Kidney (tissue), 14 donors: ENCODE data around the gene DENR. TPM values are rescaled to one million over a fixed set of nuclear protein-coding genes. Genes with fewer than 3 reads are reported as not detected.

Experiments
- DNase-seq, 5 donors: peaks; one replicate each; pipeline ENCODE4 v3.0.0-alpha.2; 2013 to 2020
- FAIRE-seq: peaks from 2 replicates; lab custom pipeline; 2012; peaks lifted over from hg19 to GRCh38; lab: Jason Lieb, UNC
- H3K27ac ChIP-seq, 2 donors: one replicate each; pipeline ENCODE4 v1.7.0; 2013; ENCODE audit warnings: low read depth in 2 of 2, low read length in 2 of 2, inconsistent platforms in 1 of 2
- H3K27me3 ChIP-seq: one replicate; pipeline ENCODE4 v1.7.1; 2013; ENCODE audit warnings: low read length, inconsistent platforms; ENCODE audit not compliant: control insufficient read depth, insufficient read depth
- H3K36me3 ChIP-seq, 3 donors: one replicate each; pipeline versions ENCODE4 v1.7.0 to v1.7.1; 2013; ENCODE audit warnings: low read length in 3 of 3, control low read depth in 1 of 3, inconsistent platforms in 1 of 3; ENCODE audit not compliant: insufficient read depth in 3 of 3, control insufficient read depth in 2 of 3
- H3K4me1 ChIP-seq, 3 donors: one replicate each; pipeline versions ENCODE4 v1.7.0 to v1.7.1; 2013; ENCODE audit warnings: low read length in 3 of 3, inconsistent platforms in 1 of 3, low read depth in 1 of 3; ENCODE audit not compliant: control insufficient read depth in 2 of 3, insufficient read depth in 2 of 3
- H3K4me3 ChIP-seq, 3 donors: one replicate each; pipeline versions ENCODE4 v1.7.0 to v1.8.1; 2013; ENCODE audit warnings: low read length in 3 of 3, control low read depth in 1 of 3, inconsistent platforms in 1 of 3
- H3K9ac ChIP-seq, 3 donors: one replicate each; pipeline versions ENCODE4 v1.7.0 to v1.7.1; 2013; ENCODE audit warnings: low read length in 3 of 3, control low read depth in 1 of 3, inconsistent platforms in 1 of 3
- H3K9me3 ChIP-seq, 3 donors: one replicate each; pipeline versions ENCODE4 v1.7.0 to v1.7.1; 2013; ENCODE audit warnings: low read length in 3 of 3, control low read depth in 1 of 3, inconsistent platforms in 1 of 3; ENCODE audit not compliant: control insufficient read depth in 2 of 3, insufficient read depth in 1 of 3
- CTCF ChIP-seq: IDR thresholded peaks from 3 replicates; pipeline ENCODE4 v1.5.1; 2012; ENCODE audit warnings: mild to moderate bottlenecking, moderate library complexity, borderline replicate concordance; ENCODE audit not compliant: insufficient read depth; ENCODE audit errors: extremely low read depth
- intact Hi-C: fragments of 100-400 bp; cut with DNase I; formaldehyde crosslinking; loops from one replicate; pipeline ENCODE4 v1.11.1; 2022
- polyA plus RNA-seq: library from polyadenylated mRNA; stranded (reverse); fragments of 350-450 nt; fragmentation: Illumina TruSeq; extraction: RNeasy Lipid Tissue Mini Kit (QIAGEN cat#74804); gene quantifications from one replicate; pipeline ENCODE4 v1.2.3, GENCODE V29; 2014; ENCODE audit warnings: low read depth, low replicate concordance; ENCODE audit not compliant: insufficient read depth
- total RNA-seq: library from RNA; stranded (reverse); fragmentation: NEBNext Ultra II Directional; extraction: Animal tissue kit (Norgen Biotek cat#: 25700); gene quantifications from one replicate; pipeline ENCODE4 v1.2.1, GENCODE V29; 2021
- donor health status: control.
- donor health status: control.
- donor health status: control.
- donor health status: control.
- donor health status: control.
- donor health status: DM: yes; HTN: yes; CAD: no.
- donor health status: Normal renal cell carcinoma (clear cell type).

DENR gene
- total and polyA plus RNA-seq, 2 donors from 2014 or later: 31.5 to 35.7 TPM

- Histone ChIP-seq H3K4me1 (no peaks in the 10 kb centered on the region), H3K4me3 (no peak overlapping the region), H3K27ac (no peak overlapping the region), H3K9ac (no peak overlapping the region), H3K27me3 (no peaks in the 10 kb centered on the region), H3K36me3 (no peaks in the 10 kb centered on the region), H3K9me3 (no peaks in the 10 kb centered on the region)
- FAIRE-seq (no peak), DNase-seq (no peak)
- no peak for TF ChIP-seq CTCF
- intact Hi-C loops: no loop called here
Observed at GRCh38 chr12:122724641-122725243, 27.9 kb upstream of the DENR start.

DNA sequence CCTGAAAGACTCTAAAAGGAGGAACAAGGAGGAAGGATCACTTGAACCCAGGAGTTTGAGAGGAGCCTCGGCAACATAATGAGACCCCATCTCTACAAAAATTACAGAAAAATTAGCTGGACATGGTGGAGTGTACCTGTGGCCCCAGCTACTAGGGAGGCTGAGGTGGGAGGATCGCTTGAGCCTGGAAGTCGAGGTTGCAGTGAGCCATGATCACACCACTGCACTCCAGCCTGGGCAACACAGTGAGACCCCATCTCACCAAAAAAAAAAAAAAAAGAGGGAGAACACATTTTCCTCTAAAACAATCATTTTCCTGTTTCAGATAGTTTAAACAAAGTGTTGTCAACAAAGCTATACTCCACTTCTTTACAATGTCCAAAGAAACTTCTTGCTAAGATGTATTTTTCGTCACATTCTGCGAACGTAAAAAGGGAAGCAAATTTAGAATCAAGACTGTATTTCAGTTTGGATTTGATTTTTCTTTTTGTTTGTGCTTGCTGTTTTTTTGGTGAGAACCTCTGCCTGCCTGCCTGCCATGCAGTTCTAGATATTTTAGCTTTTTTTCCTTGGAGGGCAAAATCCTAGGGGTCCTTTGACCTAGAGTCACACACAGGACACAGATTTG lies 27.1 kb upstream of the DENR start:
- no peaks in the 10 kb centered on the region for H3K9me3 ChIP-seq
- peaks cover 0 to 5% (median 0%) of the 10 kb centered on the region in 3 donors for H3K4me1 ChIP-seq
- TF ChIP-seq CTCF: no peak
- no peaks in the 10 kb centered on the region for H3K36me3 ChIP-seq
- H3K4me3 ChIP-seq: no peak overlapping the region
- no peaks in the 10 kb centered on the region for H3K27me3 ChIP-seq
- H3K27ac ChIP-seq: no peak overlapping the region
- intact Hi-C loops: no loop called here
- DNase-seq: no peak
- H3K9ac ChIP-seq: no peak overlapping the region
- no peak for FAIRE-seq

DNA sequence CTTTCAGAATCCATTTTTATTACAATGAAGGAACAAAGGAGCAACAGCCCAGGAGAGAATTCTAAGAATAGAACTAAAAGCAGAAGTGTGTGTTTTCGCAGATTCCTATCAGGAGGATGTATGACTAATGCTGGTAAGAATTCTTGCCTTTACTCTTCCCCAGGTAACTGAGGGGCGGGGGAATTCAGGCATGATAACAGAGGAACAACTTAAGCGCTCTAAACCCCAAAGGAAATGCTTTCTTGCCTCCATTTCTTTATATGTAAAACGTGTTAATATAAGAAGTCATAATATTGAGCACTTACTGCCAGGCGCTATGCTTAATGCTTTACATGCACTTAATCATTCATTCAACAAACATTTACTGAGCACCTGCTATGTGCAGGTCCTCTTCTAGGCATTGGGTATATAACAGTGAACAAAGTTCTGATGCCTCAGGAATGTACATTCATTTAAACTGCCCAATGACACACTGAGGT lies 26.5 kb upstream of the DENR start:
- Histone ChIP-seq H3K4me3 (no peak overlapping the region), H3K27me3 (no peaks in the 10 kb centered on the region), H3K9me3 (no peaks in the 10 kb centered on the region), H3K36me3 (no peaks in the 10 kb centered on the region), H3K27ac (no peak overlapping the region), H3K9ac (no peak overlapping the region), H3K4me1 (peaks cover 0 to 5% (median 0%) of the 10 kb centered on the region in 3 donors)
- intact Hi-C loops: no loop called here
- FAIRE-seq (no peak), DNase-seq (peak in 1 of 5 donors; percentile 13)
- no peak for TF ChIP-seq CTCF
